Measurements from ENCODE around the gene MEF2C.

The MEF2C gene

DNA sequence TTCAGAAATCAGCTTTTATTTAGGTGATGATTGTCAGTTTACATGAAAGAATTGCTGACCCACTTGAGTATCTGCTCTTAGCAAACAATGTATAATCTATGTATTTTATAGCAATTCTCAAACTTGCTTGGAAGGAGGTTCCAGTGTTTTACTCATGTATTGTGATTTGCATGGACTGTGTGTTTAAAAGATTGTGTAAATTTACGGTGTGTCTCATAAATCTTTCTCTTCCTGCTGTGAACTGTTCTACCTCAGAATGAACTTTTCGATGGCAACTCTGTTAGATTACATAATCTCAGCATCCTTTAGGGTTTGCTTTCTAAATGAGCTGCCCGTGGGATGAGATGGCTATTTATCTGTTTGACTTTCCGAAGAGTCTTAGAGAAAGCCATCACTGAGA lies 122.5 kb downstream of the MEF2C start:
- no peak for DNase-seq (ENCODE audit: low read depth in 2 of 2)

DNA sequence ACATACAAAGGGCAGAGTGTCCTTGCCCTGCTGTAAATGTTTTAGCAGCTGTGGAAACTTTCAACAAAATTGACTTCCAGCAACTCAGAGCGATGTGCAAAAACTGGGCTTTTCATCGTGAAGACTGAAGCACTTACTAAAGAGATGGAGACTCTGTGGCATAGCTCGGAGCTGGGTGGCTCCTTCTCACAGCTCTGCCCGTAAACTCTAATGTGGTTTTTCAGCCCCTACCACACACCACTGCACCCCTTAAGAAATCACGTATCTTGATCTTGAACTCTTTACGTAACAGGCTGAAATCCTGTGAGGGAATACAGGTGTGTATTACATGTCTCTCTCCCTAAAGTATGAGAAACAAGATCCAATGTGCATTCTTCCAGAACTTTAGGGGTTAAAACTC lies 124.4 kb downstream of the MEF2C start:
- no peak for DNase-seq (ENCODE audit: low read depth in 2 of 2)

DNA sequence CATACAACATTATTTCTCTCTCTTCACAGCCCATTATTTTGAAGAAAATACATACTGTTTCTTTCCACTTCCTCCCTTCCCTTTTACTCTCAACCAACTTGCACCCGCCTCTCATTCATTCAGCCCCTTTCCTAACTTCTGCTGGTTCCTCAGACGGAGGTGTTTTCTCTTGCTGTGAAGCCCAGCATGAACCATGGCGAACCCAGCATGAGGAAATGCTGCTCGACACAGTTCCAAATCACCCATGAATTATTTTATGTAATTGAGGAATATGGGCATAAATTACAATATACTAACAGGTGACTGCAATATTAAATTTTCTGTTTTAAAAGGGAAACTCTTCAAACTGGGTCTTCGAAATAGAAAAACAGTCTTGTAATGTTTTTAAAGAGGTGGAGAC lies 124.8 kb downstream of the MEF2C start:
- DNase-seq (ENCODE audit: low read depth in 2 of 2): no peak

DNA sequence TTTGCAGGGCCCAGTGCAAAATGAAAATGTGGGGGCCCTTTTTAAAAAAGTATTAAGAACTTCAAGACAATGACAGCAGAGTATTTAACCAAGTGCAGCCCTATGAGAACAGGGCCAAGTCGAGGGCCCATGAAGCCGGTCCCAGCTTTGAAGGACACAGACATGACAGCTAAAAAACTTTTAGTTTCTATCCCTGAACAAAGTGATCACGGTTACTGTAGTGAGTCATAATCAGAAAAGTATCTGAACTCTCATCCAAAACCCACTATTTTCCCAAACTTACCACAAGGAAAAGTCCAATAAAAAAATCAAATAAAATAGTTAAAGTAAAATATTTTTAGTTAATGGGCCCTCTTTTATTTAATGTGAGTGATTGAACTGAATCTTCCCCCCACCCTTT lies 126.0 kb downstream of the MEF2C start:
- no peak for DNase-seq (ENCODE audit: low read depth in 2 of 2)

DNA sequence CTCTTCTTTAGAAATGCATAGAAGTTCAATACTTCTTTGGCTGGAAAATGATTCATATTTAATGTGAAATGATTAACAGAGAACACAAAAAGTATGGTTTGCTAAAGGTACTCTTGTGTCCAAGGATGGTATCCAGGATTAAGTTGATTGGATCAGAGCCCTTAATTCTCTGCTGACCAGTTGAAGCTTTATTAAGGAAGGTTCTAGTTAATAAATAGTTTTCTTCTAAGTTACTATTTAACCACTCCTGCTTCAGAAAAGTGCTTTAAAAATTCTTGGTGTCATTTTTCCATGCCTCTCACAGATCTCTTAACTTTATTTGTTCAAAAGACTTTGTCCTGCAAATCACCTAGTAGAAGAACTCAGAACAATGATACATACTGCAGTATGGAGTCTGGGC lies 134.3 kb downstream of the MEF2C start:
- DNase-seq (ENCODE audit: low read depth in 2 of 2): no peak

DNA sequence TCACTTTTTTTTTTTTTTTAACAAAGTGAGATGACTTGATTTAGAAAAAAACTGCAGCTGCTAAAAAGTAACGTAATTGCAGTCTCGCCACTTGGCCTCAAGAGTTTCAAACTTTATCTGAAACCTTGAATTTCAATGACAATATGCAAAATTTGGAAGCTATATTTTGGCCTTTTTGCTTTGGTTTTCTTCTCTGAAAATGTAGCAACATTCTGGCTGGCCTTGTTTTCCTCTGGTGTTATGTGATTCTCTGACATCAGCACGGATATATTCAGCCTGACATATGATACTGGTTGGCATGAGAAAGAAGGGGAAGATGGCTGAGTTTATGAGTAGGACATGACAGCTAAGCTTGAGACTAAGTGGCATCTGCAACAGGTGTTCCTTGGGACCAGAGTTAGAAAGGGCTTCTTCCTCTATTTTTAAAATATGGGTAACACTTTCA lies 136.5 kb downstream of the MEF2C start:
- DNase-seq (ENCODE audit: low read depth in 2 of 2): no peak

DNA sequence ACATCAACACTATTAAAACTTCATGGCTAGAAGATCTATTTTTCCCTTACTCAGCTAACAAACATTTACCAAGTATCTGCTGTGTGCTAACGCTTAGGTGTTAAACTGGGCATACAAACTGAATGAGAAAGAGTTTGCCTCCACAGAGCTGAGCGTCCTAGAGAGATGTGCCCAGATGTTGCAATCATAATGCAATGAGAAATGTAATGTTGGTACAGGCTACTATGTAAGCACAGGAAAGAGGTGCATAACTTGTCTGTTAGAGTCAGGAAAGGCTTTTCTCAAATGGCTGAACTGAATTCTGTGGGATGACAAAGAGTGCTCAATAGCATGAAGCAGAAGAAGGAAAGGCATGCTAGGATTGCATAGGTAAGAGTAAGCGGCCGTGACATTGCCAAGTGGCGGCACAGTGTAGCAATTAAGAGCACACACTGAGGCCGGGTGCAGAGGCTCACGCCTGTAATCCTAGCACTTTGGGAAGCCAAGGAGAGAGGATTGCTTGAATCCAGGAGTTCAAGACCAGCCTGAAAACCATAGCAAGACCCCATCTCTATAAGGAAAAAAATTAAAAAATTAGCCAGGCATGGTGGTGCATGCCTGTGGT lies 137.8 kb downstream of the MEF2C start:
- DNase-seq (ENCODE audit: low read depth in 2 of 2): no peak

DNA sequence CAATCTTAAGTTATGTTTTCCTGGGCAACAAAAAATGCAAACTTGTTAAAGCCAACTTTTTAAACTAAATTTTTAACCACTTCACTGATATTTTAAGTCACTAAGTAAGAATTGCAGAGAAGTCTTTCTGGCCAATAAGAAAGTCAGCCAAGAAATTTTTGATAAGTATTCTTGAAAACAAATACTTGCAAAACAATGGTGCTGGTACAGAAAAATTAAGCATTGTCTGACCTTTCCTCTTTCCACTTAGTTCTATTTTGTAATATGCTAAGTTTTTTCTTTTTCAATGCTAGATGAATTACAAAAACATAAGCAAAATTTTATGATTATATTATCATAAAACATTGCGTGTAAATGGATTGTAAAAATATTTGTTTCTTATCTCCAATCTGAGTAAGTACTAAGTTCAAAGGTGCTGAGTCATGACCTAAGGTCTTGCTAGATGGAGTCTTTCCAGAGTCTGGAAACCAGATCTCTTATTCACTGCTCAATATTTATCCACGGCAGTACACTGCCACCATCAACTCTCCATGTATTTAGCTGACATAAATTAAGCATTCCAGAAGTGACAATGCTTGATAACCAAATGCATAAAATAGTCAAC lies 139.7 kb downstream of the MEF2C start:
- no peak for DNase-seq (ENCODE audit: low read depth in 2 of 2)

DNA sequence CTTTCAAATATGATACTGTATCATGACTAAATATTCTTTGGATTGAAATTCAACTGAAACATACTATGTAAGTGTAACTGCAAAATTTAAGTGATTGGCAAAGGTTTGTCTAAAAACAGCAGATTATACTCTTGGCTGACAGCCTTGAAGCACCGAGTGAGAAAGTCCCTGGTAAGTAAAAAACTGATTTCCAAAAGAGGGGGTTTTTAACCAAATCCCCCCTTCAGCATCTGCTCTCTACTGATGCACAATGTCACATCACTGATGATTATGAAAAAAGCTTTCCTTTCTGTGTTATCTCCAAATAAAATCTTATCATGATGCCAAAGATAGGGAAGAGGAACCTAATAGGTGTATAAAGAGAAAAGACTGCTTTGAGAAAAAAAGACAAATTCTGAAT lies 141.0 kb downstream of the MEF2C start:
- DNase-seq (ENCODE audit: low read depth in 2 of 2): no peak

DNA sequence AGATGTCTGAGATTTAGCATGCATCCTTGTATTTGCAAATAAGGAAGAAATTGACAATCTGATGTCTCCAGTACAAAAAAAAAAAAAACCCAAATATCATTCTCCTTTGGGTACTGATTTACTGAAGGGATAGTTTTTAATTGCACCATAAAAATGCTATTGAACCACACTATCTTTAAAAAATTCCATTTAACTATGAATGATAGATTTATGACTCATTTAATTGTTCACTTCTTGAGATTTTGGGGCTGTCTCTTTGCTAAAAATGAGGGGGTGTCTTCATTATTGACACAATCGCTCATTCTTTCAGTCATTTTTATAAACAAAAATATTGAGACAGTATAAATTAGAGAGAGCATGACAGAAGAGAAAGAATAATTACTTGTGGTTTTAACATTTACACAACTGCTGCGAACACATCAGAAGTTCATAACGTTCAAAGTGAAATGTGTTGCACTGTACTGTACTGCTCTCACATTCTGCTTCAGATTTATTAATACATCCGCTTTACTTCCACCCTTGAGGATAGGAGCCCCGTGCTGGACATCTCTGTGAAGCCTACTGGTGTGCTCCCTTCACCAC lies 142.3 kb downstream of the MEF2C start:
- no peak for DNase-seq (ENCODE audit: low read depth in 2 of 2)

DNA sequence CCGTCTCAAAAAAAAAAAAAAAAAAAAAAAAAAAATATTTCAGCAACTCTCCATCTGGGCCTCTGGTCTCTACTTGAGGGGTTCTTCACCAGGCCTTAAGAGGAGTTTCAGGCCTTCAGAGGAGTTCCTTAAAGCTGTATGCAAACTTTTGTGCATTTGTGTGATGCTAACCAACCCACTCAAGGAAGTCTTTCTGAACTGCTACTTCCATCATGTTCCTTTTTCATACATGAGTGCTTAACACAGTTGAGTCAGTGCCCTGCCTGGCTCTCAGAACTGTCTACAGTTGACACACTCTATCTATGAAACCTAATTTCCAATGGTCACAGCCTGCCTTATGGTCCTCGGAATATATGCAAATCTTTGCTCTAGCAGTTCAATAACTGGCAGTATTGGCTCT lies 146.5 kb downstream of the MEF2C start:
- DNase-seq (ENCODE audit: low read depth in 2 of 2): no peak

DNA sequence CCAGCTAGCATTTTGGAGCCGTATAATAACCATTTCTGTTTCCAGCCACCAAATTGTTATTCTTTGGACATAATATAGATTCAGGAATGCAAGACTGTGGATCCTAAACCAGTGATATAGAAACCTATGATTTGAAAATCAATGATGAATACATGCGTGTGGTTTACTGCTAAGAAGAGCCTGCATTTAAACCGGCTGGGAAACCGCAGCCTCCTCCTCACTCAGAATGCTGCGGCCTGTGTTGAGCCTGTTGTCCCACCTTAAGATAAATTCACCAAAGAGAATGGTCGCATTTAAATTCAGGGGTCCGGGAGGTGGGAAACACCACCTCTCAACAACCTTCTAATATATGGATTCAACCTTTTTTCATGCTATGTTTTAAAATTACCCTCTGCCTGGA lies 148.0 kb downstream of the MEF2C start:
- DNase-seq (ENCODE audit: low read depth in 2 of 2): no peak

DNA sequence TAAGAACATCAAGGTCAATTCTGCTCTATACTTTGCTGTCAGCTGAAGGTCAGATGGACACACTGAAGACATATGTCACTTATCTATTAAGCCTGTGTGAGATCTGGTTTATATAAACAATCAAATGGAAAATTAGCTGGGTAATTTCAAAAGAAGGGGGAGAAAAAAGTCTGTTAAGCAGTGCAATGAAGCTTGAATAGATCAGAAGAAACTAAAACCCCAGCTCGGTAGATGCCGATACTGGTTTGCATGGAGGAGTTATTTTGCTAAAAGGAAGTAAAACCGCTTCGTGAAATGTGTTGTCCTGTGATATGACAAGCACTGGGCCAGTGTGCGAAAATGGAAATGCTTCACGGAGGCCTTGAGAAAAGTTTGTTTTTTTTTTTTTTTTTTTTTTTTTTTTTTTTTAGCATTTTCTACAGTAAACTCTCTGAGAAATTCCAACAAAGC lies 148.8 kb downstream of the MEF2C start:
- no peak for DNase-seq (ENCODE audit: low read depth in 2 of 2)

DNA sequence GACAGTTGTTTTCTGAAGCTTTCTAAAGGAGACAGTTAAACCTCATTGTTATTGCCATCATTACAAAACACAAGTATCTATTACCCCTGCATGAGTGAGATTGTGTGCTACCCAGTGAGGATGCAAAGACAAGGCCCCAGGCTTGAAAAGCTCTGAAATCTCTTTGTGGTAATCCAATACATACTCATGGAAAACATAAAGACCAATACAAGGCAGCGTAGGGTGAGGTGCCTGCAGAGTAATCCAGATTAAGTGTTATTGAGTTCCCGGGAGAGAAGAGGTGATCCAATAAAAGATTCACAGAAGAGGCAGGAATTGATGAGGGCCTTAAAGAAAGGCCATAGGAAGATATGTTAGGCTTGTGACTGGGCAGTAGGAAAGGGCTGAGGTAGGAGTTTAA lies 150.1 kb downstream of the MEF2C start:
- no peak for DNase-seq (ENCODE audit: low read depth in 2 of 2)

DNA sequence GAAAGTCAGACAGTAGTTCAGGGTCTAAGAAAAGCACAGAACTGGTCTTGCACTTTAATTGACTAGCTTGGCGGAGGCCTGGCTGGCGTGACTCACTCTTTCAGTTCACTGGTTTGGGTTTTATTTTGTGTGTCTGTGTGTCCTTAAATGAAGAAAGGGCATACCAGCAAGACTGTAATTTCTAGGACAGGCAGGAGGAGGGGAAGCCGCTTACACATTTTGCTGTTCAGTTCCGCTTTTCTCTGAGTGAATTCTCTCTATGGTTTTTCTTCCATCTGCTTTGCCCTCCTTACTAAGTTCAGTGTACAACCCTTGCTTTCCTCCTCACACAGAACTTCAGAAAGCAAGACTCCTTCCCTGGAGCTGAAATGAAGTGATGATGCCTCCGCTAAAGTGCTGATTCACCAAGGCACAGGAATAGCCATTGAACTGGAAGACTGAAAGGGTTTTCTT lies 150.8 kb downstream of the MEF2C start:
- no peak for DNase-seq (ENCODE audit: low read depth in 2 of 2)

DNA sequence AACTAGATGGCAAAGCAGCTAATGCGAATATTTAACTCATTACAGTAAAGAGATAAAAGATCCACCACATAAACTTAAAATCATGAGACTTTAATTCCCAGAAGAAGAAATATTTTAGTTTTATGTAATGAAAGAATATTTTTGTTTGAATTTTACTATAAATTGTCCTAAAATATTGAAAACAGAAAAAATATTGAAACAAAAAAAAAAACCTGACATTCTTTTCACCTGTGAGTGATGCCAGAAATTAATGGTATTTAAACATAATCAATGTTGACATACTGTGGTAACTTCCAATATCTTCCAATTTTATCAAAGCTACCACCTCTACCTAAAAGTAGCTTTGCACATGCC lies 153.2 kb downstream of the MEF2C start:
- DNase-seq (ENCODE audit: low read depth in 2 of 2): no peak

DNA sequence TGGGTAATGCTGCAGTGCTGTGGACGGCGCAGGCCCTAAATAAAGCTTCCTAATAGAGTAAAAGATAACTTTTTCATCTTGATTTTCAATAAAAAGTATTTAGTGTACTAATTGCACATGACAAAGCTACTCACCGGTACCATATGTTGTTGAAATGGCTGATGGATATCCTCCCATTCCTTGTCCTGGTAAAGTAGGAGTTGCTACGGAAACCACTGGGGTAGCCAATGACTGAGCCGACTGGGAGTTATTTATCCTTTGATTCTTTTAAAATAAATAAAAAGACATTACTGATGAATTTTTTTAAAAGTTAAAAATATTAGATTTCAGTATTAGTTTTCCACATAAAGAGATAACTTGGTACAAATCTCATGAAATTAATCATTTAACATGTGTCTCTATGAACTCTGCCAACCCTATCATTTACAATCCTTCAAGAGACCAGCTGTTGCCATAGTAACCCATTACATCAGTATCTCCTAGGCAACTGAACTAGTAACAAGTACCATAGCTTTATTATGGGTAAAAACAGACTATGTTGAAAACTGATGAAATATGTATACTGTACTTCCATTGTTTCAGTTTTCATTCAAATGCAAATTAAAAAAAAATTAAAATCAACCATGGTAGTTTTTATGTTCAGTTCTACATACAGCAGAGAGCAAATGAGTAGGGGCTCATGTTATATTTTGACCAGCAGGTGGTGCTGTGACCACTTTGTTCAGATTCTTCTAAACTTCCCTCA lies 153.7 kb downstream of the MEF2C start:
- DNase-seq (ENCODE audit: low read depth in 2 of 2): peak in 1 of 2 donors; percentile 33

DNA sequence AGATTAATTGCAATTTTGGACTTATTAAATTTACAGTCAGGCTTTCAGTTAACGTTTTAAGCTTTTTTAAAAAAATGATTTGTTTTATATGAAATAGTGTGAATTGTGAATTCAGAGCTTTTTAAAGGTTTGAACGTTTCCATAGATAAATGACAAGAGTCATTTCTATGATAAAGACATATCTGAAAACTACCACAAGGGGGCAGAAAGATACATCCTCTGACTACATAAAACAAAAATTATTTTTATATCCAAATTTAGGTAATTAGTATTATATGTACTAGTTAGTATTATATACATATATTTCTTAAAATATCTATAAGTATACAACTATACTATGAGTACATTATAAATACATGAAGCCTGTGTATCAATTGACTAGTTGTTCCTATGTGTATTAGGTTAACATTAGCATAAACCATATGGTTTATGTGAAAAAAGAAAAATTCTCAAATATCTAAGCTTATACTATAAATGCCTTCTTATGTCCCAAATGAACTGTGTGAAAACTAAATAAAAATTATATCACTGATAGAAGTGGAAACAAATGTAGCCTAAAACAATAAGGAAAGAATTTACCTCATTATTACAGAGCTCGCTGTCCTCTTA lies 155.2 kb downstream of the MEF2C start:
- DNase-seq (ENCODE audit: low read depth in 2 of 2): no peak

DNA sequence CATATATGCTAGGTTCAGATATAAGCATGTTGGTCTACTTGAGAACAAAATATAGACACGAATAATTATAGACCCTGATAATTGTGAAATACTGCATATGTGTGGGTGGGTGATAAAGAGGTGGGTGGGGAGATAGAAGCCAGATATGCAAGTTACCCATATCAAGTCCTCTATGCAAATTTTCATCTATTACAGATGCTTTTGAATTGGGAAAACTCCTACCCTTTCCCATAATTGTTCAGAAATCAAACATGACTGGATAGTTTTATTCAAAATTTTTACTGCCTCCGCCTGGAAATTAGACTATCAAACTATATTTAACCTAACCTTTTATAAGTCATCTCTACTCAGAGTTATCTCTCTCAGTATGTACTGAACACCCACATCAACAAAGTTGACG lies 157.5 kb downstream of the MEF2C start:
- DNase-seq (ENCODE audit: low read depth in 2 of 2): no peak

DNA sequence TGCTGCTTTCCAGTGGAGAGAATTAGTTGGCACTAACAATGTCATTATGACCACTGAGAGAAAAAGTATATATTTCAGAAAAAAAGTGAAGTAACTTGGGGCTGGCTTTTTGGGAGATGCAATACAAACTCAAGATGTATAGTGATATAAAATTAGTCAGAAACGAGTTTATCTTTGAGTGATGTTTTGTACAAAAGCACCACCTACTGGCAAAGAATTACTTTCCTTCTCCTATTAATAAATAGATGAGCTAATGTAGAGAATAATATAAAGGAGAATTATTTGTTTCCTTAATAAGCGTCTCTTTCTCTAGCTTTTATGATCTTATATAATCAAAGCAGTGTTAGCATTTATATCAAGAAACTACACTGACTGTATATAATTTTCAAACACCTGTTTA lies 158.8 kb downstream of the MEF2C start:
- no peak for DNase-seq (ENCODE audit: low read depth in 2 of 2)

DNA sequence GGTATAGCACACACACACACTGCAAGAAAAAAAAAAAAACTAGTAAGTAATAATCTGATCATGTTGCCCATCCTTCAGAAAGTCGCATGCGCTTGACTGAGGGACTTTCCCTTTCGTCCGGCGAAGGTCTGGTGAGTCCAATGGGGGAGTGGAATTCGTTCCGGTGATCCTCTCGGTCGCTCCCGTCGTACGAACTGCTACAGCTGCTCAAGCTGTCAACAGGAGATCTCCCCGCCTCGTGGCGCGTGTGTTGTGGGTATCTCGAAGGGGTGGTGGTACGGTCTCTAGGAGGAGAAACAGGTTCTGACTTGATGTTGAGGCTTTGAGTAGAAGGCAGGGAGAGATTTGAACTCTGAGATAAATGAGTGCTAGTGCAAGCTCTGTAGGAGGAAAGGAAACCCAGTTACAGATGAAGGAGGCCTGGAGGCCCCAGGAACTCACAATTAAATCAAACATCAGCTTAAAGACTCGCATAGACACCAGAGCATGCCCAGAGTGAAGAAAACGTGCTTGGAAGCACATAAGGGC lies 160.4 kb downstream of the MEF2C start:
- DNase-seq (ENCODE audit: low read depth in 2 of 2): no peak

DNA sequence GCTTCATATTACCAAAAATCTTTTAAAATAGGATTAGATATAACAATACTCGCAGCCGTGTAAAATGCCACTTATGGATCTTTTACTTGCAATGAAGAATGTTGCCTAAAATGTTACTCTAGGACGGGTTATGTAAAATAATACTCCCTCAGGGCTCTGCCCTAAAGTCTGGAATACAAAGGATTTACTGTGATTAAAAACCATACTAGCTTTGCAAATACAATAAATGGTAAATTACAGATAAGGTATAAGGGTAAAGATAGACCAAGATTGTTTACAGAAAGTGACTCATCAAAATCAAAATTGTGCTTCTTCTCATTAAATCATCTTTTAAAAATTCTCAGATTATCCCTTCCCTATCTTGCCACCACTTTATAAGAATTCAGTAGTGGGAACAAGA lies 163.6 kb downstream of the MEF2C start:
- DNase-seq (ENCODE audit: low read depth in 2 of 2): no peak
